ENCODE data around the gene CASD1.

GRCh38 chr7:94602181-94602580 lies 92.6 kb downstream of the CASD1 start:
- TF ChIP-seq CTCF (IDR thresholded peaks at IDR 0.05) (no peak), POLR2A (IDR thresholded peaks at IDR 0.05) (no peak), EP300 (IDR thresholded peaks at IDR 0.05) (no peak)
